B cell (primary cell): ENCODE data around the gene MBTPS1. TPM values are rescaled to one million over a fixed set of nuclear protein-coding genes. Genes with fewer than 3 reads are reported as not detected.

Source experiments
- ATAC-seq: fragments of 200-7000 bp; cut with Tn5 transposase; one replicate; pipeline ENCODE4 v1.10.0; 2021; ENCODE audit warnings: low read depth, mild to moderate bottlenecking, moderate number of reproducible peaks, moderate library complexity
- CTCF ChIA-PET: fragments of 350-600 bp; sonication (Branson Sonifier 250); formaldehyde crosslinking; loops from one replicate; lab custom pipeline; 2021; ENCODE audit warnings: antibody characterized with exemption, inconsistent platforms; lab: Charles Lee
- POLR2A ChIA-PET: fragments of 350-600 bp; sonication (Branson Sonifier 250); formaldehyde crosslinking; loops from one replicate; lab custom pipeline; 2021; ENCODE audit warnings: antibody characterized with exemption; lab: Charles Lee
- DNase-seq: peaks from one replicate; pipeline ENCODE4 v3.0.0; 2013
- H2AFZ ChIP-seq: 2 replicates; pipeline ENCODE4 v1.6.1; 2012; ENCODE audit warnings: mild to moderate bottlenecking, low read depth, low read length; ENCODE audit not compliant: insufficient read depth, poor library complexity, severe bottlenecking
- H3K27ac ChIP-seq, 2 donors: 1 replicate in 1 of 2; 2 replicates in 1 of 2; pipeline ENCODE4 v1.5.1; 2012 to 2013; ENCODE audit warnings: low read length in 2 of 2, mild to moderate bottlenecking in 2 of 2, moderate library complexity in 1 of 2
- H3K27me3 ChIP-seq, 4 experiments: fragments of 200-600 bp in 1 of 4; sonication (generic) in 1 of 4; replicated peaks in 1 of 4; 1 replicate in 2 of 4; 2 replicates in 2 of 4; pipeline versions ENCODE4 v1.6.1 to v1.7.0; 2013 to 2016; ENCODE audit warnings: low read length in 3 of 4, mild to moderate bottlenecking in 2 of 4, mixed read lengths in 1 of 4, moderate library complexity in 1 of 4; ENCODE audit not compliant: insufficient read depth in 4 of 4, control insufficient read depth in 3 of 4; ENCODE audit errors: control extremely low read depth in 1 of 4
- H3K36me3 ChIP-seq, 2 experiments: replicated peaks in 1 of 2; 1 replicate in 1 of 2; 2 replicates in 1 of 2; pipeline versions ENCODE4 v1.6.1 to v1.7.1; 2013; ENCODE audit warnings: low read length in 1 of 2; ENCODE audit not compliant: insufficient read depth in 2 of 2, control insufficient read depth in 1 of 2; ENCODE audit errors: control extremely low read depth in 1 of 2, extremely low read depth in 1 of 2
- H3K4me1 ChIP-seq, 2 donors: fragments of 200-600 bp in 1 of 2; sonication (generic) in 1 of 2; 1 replicate in 1 of 2; 2 replicates in 1 of 2; pipeline versions ENCODE4 v1.5.1 to v1.6.1; 2013 to 2017; ENCODE audit warnings: low read length in 2 of 2; ENCODE audit not compliant: control insufficient read depth in 2 of 2, insufficient read depth in 2 of 2
- H3K4me2 ChIP-seq: replicated peaks from 2 replicates; pipeline ENCODE3; 2012; ENCODE audit warnings: mild to moderate bottlenecking, low read depth, low read length; ENCODE audit not compliant: poor library complexity, severe bottlenecking
- H3K4me3 ChIP-seq, 5 experiments: fragments of 200-600 bp in 1 of 5; sonication (generic) in 1 of 5; 1 replicate in 3 of 5; 2 replicates in 2 of 5; pipeline versions ENCODE4 v1.5.1 to v1.7.0; 2011 to 2016; ENCODE audit warnings: low read length in 4 of 5, mild to moderate bottlenecking in 4 of 5, low read depth in 2 of 5, control low read depth in 1 of 5, moderate library complexity in 1 of 5; ENCODE audit not compliant: insufficient read depth in 1 of 5; ENCODE audit errors: control extremely low read depth in 1 of 5, extremely low read depth in 1 of 5
- H3K79me2 ChIP-seq: fragments of 200-600 bp; sonication (generic); one replicate; pipeline ENCODE4 v1.6.0; 2016; ENCODE audit warnings: low read length; ENCODE audit not compliant: control insufficient read depth, insufficient read depth
- H3K9ac ChIP-seq: fragments of 200-600 bp; sonication (generic); 2 replicates; pipeline ENCODE4 v1.6.1; 2017; ENCODE audit warnings: mild to moderate bottlenecking, low read length, moderate library complexity
- H3K9me3 ChIP-seq, 3 donors: one replicate each; pipeline versions ENCODE4 v1.6.1 to v1.7.1; 2013; ENCODE audit warnings: low read length in 2 of 3; ENCODE audit not compliant: control insufficient read depth in 2 of 3, insufficient read depth in 1 of 3; ENCODE audit errors: control extremely low read depth in 1 of 3
- H4K20me1 ChIP-seq: 2 replicates; pipeline ENCODE4 v1.6.0; 2012; ENCODE audit warnings: mild to moderate bottlenecking, low read length; ENCODE audit not compliant: insufficient read depth, control insufficient read depth, poor library complexity, severe bottlenecking
- H3K27ac Mint-ChIP-seq: one replicate; pipeline ENCODE4 v1.8.0; 2021; ENCODE audit warnings: mixed read lengths
- H3K27me3 Mint-ChIP-seq: one replicate; pipeline ENCODE4 v1.8.0; 2021; ENCODE audit warnings: mixed read lengths
- H3K4me1 Mint-ChIP-seq: one replicate; pipeline ENCODE4 v1.8.0; 2021; ENCODE audit warnings: mixed read lengths
- H3K4me3 Mint-ChIP-seq: one replicate; pipeline ENCODE4 v1.8.0; 2021; ENCODE audit warnings: mixed read lengths
- H3K9me3 Mint-ChIP-seq: one replicate; pipeline ENCODE4 v1.8.0; 2022; ENCODE audit warnings: mixed read lengths; ENCODE audit not compliant: insufficient read depth
- CTCF ChIP-seq: fragments of 200-600 bp; IDR thresholded peaks from one replicate; pipeline ENCODE4 v1.8.0; 2022; ENCODE audit warnings: antibody characterized with exemption, mild to moderate bottlenecking
- EZH2 ChIP-seq: IDR thresholded peaks from 2 replicates; pipeline ENCODE4 v1.6.1; 2012; ENCODE audit warnings: borderline replicate concordance, low read depth, mild to moderate bottlenecking, moderate library complexity, low read length; ENCODE audit not compliant: insufficient read depth, poor library complexity, severe bottlenecking
- WGBS: methylation state at CpG from one replicate; pipeline ENCODE4 v1.1.5; 2013; ENCODE audit warnings: missing lambda C conversion rate; ENCODE audit not compliant: insufficient coverage; 5-methylcytosine and 5-hydroxymethylcytosine counted together
- intact Hi-C: fragments of 100-400 bp; cut with micrococcal nuclease; formaldehyde crosslinking; loops from one replicate; pipeline ENCODE4 v1.10.0; 2022
- polyA plus RNA-seq: library from polyadenylated mRNA; depleted of rRNA; stranded (reverse); fragments of >200 nt; gene quantifications from 2 replicates; pipeline ENCODE4 v1.2.3, GENCODE V29; 2012
- total RNA-seq, 2 donors: library from RNA; stranded (reverse); fragments of 120-200 nt in 1 of 2; gene quantifications; 1 replicate in 1 of 2; 2 replicates in 1 of 2; pipeline versions ENCODE4 v1.2.3 to v1.2.4, GENCODE V29; 2013 to 2022

Gene MBTPS1
- total and polyA plus RNA-seq, 2 donors (not counting 1 experiment from before 2014, with no cell fraction given) = 85.9 to 120 TPM

- DNase-seq (no peak), ATAC-seq (no peak)
- Histone ChIP-seq H3K79me2 (no peaks in the 10 kb centered on the region), H4K20me1 (no peaks in the 10 kb centered on the region), H3K4me3 (no peak overlapping the region), H2AFZ (no peak overlapping the region), H3K4me2 (no peak overlapping the region), H3K27me3 (peaks cover 0 to 23% (median 3%) of the 10 kb centered on the region in 4 experiments), H3K9ac (no peak overlapping the region), H3K27ac (no peak overlapping the region), H3K36me3 (peaks cover 0 to 5% of the 10 kb centered on the region in 2 experiments), H3K9me3 (peaks cover 0 to 2% (median 0%) of the 10 kb centered on the region in 3 donors), H3K4me1 (no peaks in the 10 kb centered on the region)
- ChIA-PET CTCF (no interaction called here), POLR2A (no interaction called here)
- no peaks in the 10 kb centered on the region for H3K9me3 Mint-ChIP-seq
- H3K4me1 Mint-ChIP-seq = no peaks in the 10 kb centered on the region
- TF ChIP-seq CTCF (no peak), EZH2 (no peak)
- 55% methylated on average over 15 of the region's 18 CpGs for WGBS
- intact Hi-C loops = no loop called here
- no peak overlapping the region for H3K27ac Mint-ChIP-seq
- H3K27me3 Mint-ChIP-seq = peaks cover 36% of the 10 kb centered on the region
- H3K4me3 Mint-ChIP-seq = no peak overlapping the region
Measured at GRCh38 chr16:84043486-84044117, 73.1 kb downstream of the MBTPS1 start.

GRCh38 chr16:84042879-84043485 lies 73.8 kb downstream of the MBTPS1 start:
- 65% methylated on average over 22 of the region's 22 CpGs for WGBS
- Mint-ChIP-seq H3K27me3 (peaks cover 37% of the 10 kb centered on the region), H3K27ac (no peak overlapping the region), H3K4me1 (no peaks in the 10 kb centered on the region), H3K9me3 (no peaks in the 10 kb centered on the region), H3K4me3 (no peak overlapping the region)
- H3K27me3 ChIP-seq = peaks cover 0 to 23% (median 3%) of the 10 kb centered on the region in 4 experiments
- ATAC-seq = no peak
- H3K4me3 ChIP-seq = no peak overlapping the region
- peaks cover 0 to 2% (median 0%) of the 10 kb centered on the region in 3 donors for H3K9me3 ChIP-seq
- H3K36me3 ChIP-seq = peaks cover 0 to under 1% of the 10 kb centered on the region in 2 experiments
- CTCF ChIA-PET = no interaction called here
- DNase-seq = no peak
- H3K27ac ChIP-seq = no peak overlapping the region
- no peak overlapping the region for H3K9ac ChIP-seq
- no peak overlapping the region for H3K4me2 ChIP-seq
- POLR2A ChIA-PET = no interaction called here
- no peak overlapping the region for H2AFZ ChIP-seq
- no peaks in the 10 kb centered on the region for H3K79me2 ChIP-seq
- intact Hi-C loops = no loop called here
- TF ChIP-seq CTCF (no peak), EZH2 (no peak)
- no peaks in the 10 kb centered on the region for H4K20me1 ChIP-seq
- H3K4me1 ChIP-seq = no peaks in the 10 kb centered on the region
